Hepatic stellate cell (primary cell): ENCODE data around the gene TRIM65.

Experiments used
- DNase-seq: peaks from one replicate; pipeline ENCODE4 v3.0.0; 2011; ENCODE audit warnings: low spot score

TRIM65 gene

GRCh38 chr17:75896415-75897159 lies at the start of gene TRIM65:
Gene TRIM65 (minus strand): TSS chr17:75896951. CDS start chr17:75896937, 14 bp downstream.
- DNase-seq: peak; percentile 92

GRCh38 chr17:75945211-75945610 lies 48.5 kb upstream of the TRIM65 start:
- DNase-seq: no peak

GRCh38 chr17:75943491-75943890 lies 46.7 kb upstream of the TRIM65 start:
- no peak for DNase-seq

GRCh38 chr17:75942473-75942872 lies 45.7 kb upstream of the TRIM65 start:
- DNase-seq: no peak

- no peak for DNase-seq
These were observed 44.7 kb upstream of the TRIM65 start for GRCh38 chr17:75941442-75941819.

GRCh38 chr17:75940727-75941441 lies 44.1 kb upstream of the TRIM65 start, which contains the start of gene FBF1:
Gene FBF1 (minus strand): TSS chr17:75941042. CDS start chr17:75938149, 2,893 bp downstream.
- DNase-seq: peak; percentile 98

- no peak for DNase-seq
These were observed 40.9 kb upstream of the TRIM65 start for GRCh38 chr17:75937652-75938051.

- DNase-seq: no peak
These were observed 37.1 kb upstream of the TRIM65 start for GRCh38 chr17:75933808-75934207.

- DNase-seq: no peak
These were observed 36.1 kb upstream of the TRIM65 start for GRCh38 chr17:75932852-75933251.

GRCh38 chr17:75931062-75931461 lies 34.3 kb upstream of the TRIM65 start:
- no peak for DNase-seq

GRCh38 chr17:75927286-75927922 lies 30.7 kb upstream of the TRIM65 start:
- DNase-seq: peak; percentile 47

GRCh38 chr17:75926456-75926855 lies 29.7 kb upstream of the TRIM65 start:
- DNase-seq: no peak

GRCh38 chr17:75925912-75926311 lies 29.2 kb upstream of the TRIM65 start:
- DNase-seq: no peak

GRCh38 chr17:75925103-75925502 lies 28.4 kb upstream of the TRIM65 start:
- DNase-seq: no peak

- no peak for DNase-seq
These were observed 26.5 kb upstream of the TRIM65 start for GRCh38 chr17:75922963-75923874.

- DNase-seq: no peak
These were observed 25.6 kb upstream of the TRIM65 start for GRCh38 chr17:75922173-75922961.

GRCh38 chr17:75921596-75921995 lies 24.8 kb upstream of the TRIM65 start:
- no peak for DNase-seq

- DNase-seq: no peak
These were observed 23.4 kb upstream of the TRIM65 start for GRCh38 chr17:75920045-75920560.

- no peak for DNase-seq
These were observed 22.9 kb upstream of the TRIM65 start for GRCh38 chr17:75919611-75920010.

GRCh38 chr17:75917917-75918445 lies 21.2 kb upstream of the TRIM65 start:
- no peak for DNase-seq
